ENCODE data around the gene BLVRA. TPM values are rescaled to one million over a fixed set of nuclear protein-coding genes. Genes with fewer than 3 reads are reported as not detected.

BLVRA gene
- total RNA-seq, 2 experiments from 2014 or later = 15.7 TPM

- Mint-ChIP-seq H3K27me3 (no peaks in the 10 kb centered on the region), H3K4me3 (no peak overlapping the region), H3K27ac (no peak overlapping the region), H3K36me3 (ENCODE audit: low read depth) (no peaks in the 10 kb centered on the region), H3K4me1 (ENCODE audit: low read depth) (peaks cover 8% of the 10 kb centered on the region), H3K9me3 (no peaks in the 10 kb centered on the region)
- no peaks in the 10 kb centered on the region for H3K36me3 ChIP-seq (ENCODE audit: insufficient read depth, low read length)
- intact Hi-C loops (cut with DNase I, micrococcal nuclease) = loop anchor here in 1 of 2 experiments (2.0 kb wide), 1 partner anchor 21 kb away; no protein-coding TSS in a partner anchor
- H3K4me3 ChIP-seq (ENCODE audit: low read length) = no peak overlapping the region
- no peaks in the 10 kb centered on the region for H3K27me3 ChIP-seq (ENCODE audit: control insufficient read depth in 1 of 2, insufficient read depth in 2 of 2, low read length in 2 of 2)
- TF ChIP-seq, protein P1, sequence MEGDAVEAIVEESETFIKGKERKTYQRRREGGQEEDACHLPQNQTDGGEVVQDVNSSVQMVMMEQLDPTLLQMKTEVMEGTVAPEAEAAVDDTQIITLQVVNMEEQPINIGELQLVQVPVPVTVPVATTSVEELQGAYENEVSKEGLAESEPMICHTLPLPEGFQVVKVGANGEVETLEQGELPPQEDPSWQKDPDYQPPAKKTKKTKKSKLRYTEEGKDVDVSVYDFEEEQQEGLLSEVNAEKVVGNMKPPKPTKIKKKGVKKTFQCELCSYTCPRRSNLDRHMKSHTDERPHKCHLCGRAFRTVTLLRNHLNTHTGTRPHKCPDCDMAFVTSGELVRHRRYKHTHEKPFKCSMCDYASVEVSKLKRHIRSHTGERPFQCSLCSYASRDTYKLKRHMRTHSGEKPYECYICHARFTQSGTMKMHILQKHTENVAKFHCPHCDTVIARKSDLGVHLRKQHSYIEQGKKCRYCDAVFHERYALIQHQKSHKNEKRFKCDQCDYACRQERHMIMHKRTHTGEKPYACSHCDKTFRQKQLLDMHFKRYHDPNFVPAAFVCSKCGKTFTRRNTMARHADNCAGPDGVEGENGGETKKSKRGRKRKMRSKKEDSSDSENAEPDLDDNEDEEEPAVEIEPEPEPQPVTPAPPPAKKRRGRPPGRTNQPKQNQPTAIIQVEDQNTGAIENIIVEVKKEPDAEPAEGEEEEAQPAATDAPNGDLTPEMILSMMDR (IDR thresholded peaks at IDR 0.05) = no peak
- no peak for DNase-seq
- ATAC-seq (ENCODE audit: poor library complexity) = no peak
- H3K4me1 ChIP-seq (ENCODE audit: insufficient read depth, low read length) = peaks cover 10% of the 10 kb centered on the region
- no peaks in the 10 kb centered on the region for H3K9me3 ChIP-seq (ENCODE audit: control insufficient read depth in 1 of 2, insufficient read depth in 1 of 2, low read length in 2 of 2)
- ChIA-PET CTCF (no interaction called here), POLR2A (no interaction called here)
- no peak overlapping the region for H3K27ac ChIP-seq (ENCODE audit: low read depth in 1 of 2, low read length in 2 of 2)
Measured at GRCh38 chr7:43753271-43753810, 5.1 kb upstream of the BLVRA start.

DNA sequence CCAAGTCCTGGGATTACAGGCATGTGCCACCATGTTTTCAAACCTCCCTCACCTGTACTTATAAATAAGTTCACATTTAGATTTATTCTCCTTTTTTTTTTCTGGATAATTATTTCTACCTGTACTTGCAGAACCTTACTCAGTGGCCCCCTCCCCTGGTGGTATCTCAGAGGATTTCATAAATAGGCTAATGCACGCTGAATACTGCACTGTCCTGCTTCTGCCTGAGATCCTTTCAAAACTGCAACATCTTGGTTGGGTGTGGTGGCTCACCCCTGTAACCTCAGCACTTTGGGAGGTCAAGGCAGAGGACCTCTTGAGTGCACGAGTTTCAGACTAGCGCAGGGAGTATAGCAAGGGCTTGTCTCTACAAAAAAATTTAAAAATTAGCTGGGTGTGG lies 4.6 kb upstream of the BLVRA start:
- no peaks in the 10 kb centered on the region for H3K36me3 ChIP-seq (ENCODE audit: insufficient read depth, low read length)
- DNase-seq (no peak), ATAC-seq (ENCODE audit: poor library complexity) (no peak)
- no peak overlapping the region for H3K4me3 ChIP-seq (ENCODE audit: low read length)
- H3K4me1 Mint-ChIP-seq (ENCODE audit: low read depth) = peaks cover 8% of the 10 kb centered on the region
- peaks cover 10% of the 10 kb centered on the region for H3K4me1 ChIP-seq (ENCODE audit: insufficient read depth, low read length)
- intact Hi-C loops (cut with DNase I, micrococcal nuclease) = loop anchor here in 1 of 2 experiments (2.0 kb wide), 1 partner anchor 21 kb away; no protein-coding TSS in a partner anchor
- H3K9me3 Mint-ChIP-seq = no peaks in the 10 kb centered on the region
- no peaks in the 10 kb centered on the region for H3K36me3 Mint-ChIP-seq (ENCODE audit: low read depth)
- TF ChIP-seq, protein P1 (IDR thresholded peaks at IDR 0.05) = no peak
- H3K27me3 Mint-ChIP-seq = no peaks in the 10 kb centered on the region
- ChIA-PET POLR2A (no interaction called here), CTCF (no interaction called here)
- H3K4me3 Mint-ChIP-seq = no peak overlapping the region
- no peak overlapping the region for H3K27ac Mint-ChIP-seq
- H3K9me3 ChIP-seq (ENCODE audit: control insufficient read depth in 1 of 2, insufficient read depth in 1 of 2, low read length in 2 of 2) = no peaks in the 10 kb centered on the region
- H3K27ac ChIP-seq (ENCODE audit: low read depth in 1 of 2, low read length in 2 of 2) = no peak overlapping the region
- no peaks in the 10 kb centered on the region for H3K27me3 ChIP-seq (ENCODE audit: control insufficient read depth in 1 of 2, insufficient read depth in 2 of 2, low read length in 2 of 2)

- ChIA-PET POLR2A (no interaction called here), CTCF (no interaction called here)
- ATAC-seq (ENCODE audit: poor library complexity) (no peak), DNase-seq (no peak)
- H3K27ac ChIP-seq (ENCODE audit: low read depth in 1 of 2, low read length in 2 of 2) = no peak overlapping the region
- no peak overlapping the region for H3K27ac Mint-ChIP-seq
- H3K9me3 Mint-ChIP-seq = no peaks in the 10 kb centered on the region
- peaks cover 10% of the 10 kb centered on the region for H3K4me1 ChIP-seq (ENCODE audit: insufficient read depth, low read length)
- H3K4me3 ChIP-seq (ENCODE audit: low read length) = no peak overlapping the region
- H3K4me3 Mint-ChIP-seq = no peak overlapping the region
- H3K4me1 Mint-ChIP-seq (ENCODE audit: low read depth) = peaks cover 14% of the 10 kb centered on the region
- H3K9me3 ChIP-seq (ENCODE audit: control insufficient read depth in 1 of 2, insufficient read depth in 1 of 2, low read length in 2 of 2) = no peaks in the 10 kb centered on the region
- no peaks in the 10 kb centered on the region for H3K27me3 Mint-ChIP-seq
- intact Hi-C loops (cut with DNase I, micrococcal nuclease) = no loop called here
- TF ChIP-seq, protein P1 (IDR thresholded peaks at IDR 0.05) = no peak
- no peaks in the 10 kb centered on the region for H3K27me3 ChIP-seq (ENCODE audit: control insufficient read depth in 1 of 2, insufficient read depth in 2 of 2, low read length in 2 of 2)
- no peaks in the 10 kb centered on the region for H3K36me3 ChIP-seq (ENCODE audit: insufficient read depth, low read length)
- H3K36me3 Mint-ChIP-seq (ENCODE audit: low read depth) = peaks cover 6% of the 10 kb centered on the region
Measured at GRCh38 chr7:43754596-43754995, 3.9 kb upstream of the BLVRA start.
